ENCODE data around the gene TRIM44. TPM values are rescaled to one million over a fixed set of nuclear protein-coding genes. Genes with fewer than 3 reads are reported as not detected.

TRIM44 gene
- total RNA-seq, 1 experiment from 2014 or later = 191 TPM

- CTCF ChIA-PET = interaction anchor here (3.5 kb wide), 1 partner anchor 8 kb away, joined by 15 read pairs; no protein-coding TSS in a partner anchor
- POLR2A ChIA-PET (ENCODE audit: low non-redundant PET) = no interaction called here
- Histone ChIP-seq H3K9me3 (ENCODE audit: low read depth, low read length, poor library complexity, severe bottlenecking) (no peaks in the 10 kb centered on the region), H3K4me1 (ENCODE audit: insufficient read depth, low read length, poor library complexity, severe bottlenecking) (no peaks in the 10 kb centered on the region), H3K4me3 (ENCODE audit: low read depth, low read length, poor library complexity, severe bottlenecking) (no peak overlapping the region), H3K27me3 (replicated peaks; ENCODE audit: insufficient read depth, low read depth, low read length, poor library complexity) (no peaks in the 10 kb centered on the region), H3K27ac (ENCODE audit: low read depth, low read length, poor library complexity, severe bottlenecking) (no peak overlapping the region), H3K36me3 (ENCODE audit: insufficient read depth, low read length, poor library complexity, severe bottlenecking) (no peaks in the 10 kb centered on the region)
- BruUV-seq (replicated peaks) = no TSS peak
- intact Hi-C loops (cut with micrococcal nuclease; ENCODE audit: unreplicated experiment) = no loop called here
- DNase-seq (ENCODE audit: low spot score) = no peak
- no peak for TF ChIP-seq EZH2 (IDR thresholded peaks at IDR 0.05; ENCODE audit: borderline replicate concordance, low read depth, low read length, poor library complexity, severe bottlenecking)
- TF ChIP-seq, protein P1, sequence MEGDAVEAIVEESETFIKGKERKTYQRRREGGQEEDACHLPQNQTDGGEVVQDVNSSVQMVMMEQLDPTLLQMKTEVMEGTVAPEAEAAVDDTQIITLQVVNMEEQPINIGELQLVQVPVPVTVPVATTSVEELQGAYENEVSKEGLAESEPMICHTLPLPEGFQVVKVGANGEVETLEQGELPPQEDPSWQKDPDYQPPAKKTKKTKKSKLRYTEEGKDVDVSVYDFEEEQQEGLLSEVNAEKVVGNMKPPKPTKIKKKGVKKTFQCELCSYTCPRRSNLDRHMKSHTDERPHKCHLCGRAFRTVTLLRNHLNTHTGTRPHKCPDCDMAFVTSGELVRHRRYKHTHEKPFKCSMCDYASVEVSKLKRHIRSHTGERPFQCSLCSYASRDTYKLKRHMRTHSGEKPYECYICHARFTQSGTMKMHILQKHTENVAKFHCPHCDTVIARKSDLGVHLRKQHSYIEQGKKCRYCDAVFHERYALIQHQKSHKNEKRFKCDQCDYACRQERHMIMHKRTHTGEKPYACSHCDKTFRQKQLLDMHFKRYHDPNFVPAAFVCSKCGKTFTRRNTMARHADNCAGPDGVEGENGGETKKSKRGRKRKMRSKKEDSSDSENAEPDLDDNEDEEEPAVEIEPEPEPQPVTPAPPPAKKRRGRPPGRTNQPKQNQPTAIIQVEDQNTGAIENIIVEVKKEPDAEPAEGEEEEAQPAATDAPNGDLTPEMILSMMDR (conservative IDR thresholded peaks at IDR 0.05; ENCODE audit: low read depth, low read length) = no peak
Measured at GRCh38 chr11:35814081-35814695, 151.6 kb downstream of the TRIM44 start.

DNA sequence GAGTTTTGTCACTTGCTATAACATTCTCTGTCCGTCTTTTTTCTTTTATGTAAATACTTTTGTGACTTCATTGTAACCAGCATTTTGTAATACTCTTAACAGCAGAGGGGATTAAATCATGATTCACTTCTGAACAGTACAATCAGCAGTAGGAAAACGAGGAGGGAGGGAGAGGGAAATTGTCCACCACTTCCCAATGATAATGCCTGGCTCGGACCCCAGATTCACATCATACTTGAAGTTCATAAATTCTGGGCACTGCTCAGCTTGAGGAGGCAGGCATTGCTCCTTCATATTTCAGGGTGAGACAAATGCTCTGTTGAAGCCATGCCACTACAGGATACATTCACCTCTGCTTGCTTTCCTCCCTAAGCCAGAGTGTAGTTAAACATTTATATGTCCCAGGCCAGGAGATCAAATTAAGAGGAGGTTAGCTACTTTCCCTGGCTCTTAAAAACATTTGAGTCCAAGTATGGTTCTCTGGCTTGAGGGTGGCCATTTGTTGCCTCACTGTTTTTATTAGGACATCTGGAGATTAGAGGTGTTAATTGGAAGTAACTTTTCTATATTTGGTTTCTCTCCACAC, 152.2 kb downstream of the TRIM44 start:
- no TSS peak for BruUV-seq (replicated peaks)
- H3K27ac ChIP-seq (ENCODE audit: low read depth, low read length, poor library complexity, severe bottlenecking) = no peak overlapping the region

DNA sequence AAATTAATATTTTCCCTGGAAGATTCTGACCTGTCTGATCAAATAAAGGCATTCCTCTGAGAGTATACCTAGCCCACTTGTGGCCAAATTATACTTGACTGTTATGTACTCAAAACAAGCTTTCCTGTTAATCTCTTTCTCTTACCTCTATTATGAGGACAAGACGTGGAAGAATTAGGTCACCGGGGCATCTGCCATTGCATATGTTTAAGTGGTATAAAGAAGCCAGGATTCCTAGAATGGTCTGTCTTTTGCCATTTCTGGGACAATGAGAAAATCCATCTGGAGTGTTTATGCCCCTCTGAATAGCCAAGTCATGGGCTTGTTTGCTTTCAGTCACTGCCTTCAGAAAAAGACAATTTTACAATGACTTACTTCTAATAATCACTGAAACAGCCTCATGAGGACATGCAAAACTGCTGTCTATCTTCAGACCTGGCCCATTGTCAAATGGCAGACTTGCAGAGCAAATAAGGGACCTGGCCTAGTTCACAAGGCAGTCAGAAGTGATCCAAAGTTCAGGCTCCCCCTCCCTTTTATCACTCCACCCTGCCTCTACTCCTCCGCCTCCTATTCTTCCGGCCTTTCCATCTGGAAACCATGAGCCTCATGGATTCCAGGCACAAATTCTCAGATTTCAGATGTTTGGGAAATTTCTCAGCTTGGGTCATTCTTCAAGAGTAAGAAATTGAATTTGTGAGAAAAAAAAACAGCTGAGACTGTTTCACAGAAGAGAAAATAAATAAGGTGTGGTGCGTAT, 153.2 kb downstream of the TRIM44 start:
- ChIA-PET POLR2A (ENCODE audit: low non-redundant PET) (interaction anchor here (0.7 kb wide), 1 partner anchor 604 kb away, joined by 3 read pairs; no protein-coding TSS in a partner anchor), CTCF (no interaction called here)
- Histone ChIP-seq H3K4me3 (ENCODE audit: low read depth, low read length, poor library complexity, severe bottlenecking) (no peak overlapping the region), H3K27ac (ENCODE audit: low read depth, low read length, poor library complexity, severe bottlenecking) (no peak overlapping the region), H3K36me3 (ENCODE audit: insufficient read depth, low read length, poor library complexity, severe bottlenecking) (no peaks in the 10 kb centered on the region), H3K9me3 (ENCODE audit: low read depth, low read length, poor library complexity, severe bottlenecking) (no peaks in the 10 kb centered on the region), H3K27me3 (replicated peaks; ENCODE audit: insufficient read depth, low read depth, low read length, poor library complexity) (no peaks in the 10 kb centered on the region), H3K4me1 (ENCODE audit: insufficient read depth, low read length, poor library complexity, severe bottlenecking) (no peaks in the 10 kb centered on the region)
- DNase-seq (ENCODE audit: low spot score) = no peak
- no peak for TF ChIP-seq EZH2 (IDR thresholded peaks at IDR 0.05; ENCODE audit: borderline replicate concordance, low read depth, low read length, poor library complexity, severe bottlenecking)
- intact Hi-C loops (cut with micrococcal nuclease; ENCODE audit: unreplicated experiment) = no loop called here
- BruUV-seq (replicated peaks) = no TSS peak

More for the DNA sequence above, 152.2 kb downstream of the TRIM44 start:
- Histone ChIP-seq H3K9me3 (ENCODE audit: low read depth, low read length, poor library complexity, severe bottlenecking) (no peaks in the 10 kb centered on the region), H3K4me1 (ENCODE audit: insufficient read depth, low read length, poor library complexity, severe bottlenecking) (no peaks in the 10 kb centered on the region), H3K36me3 (ENCODE audit: insufficient read depth, low read length, poor library complexity, severe bottlenecking) (no peaks in the 10 kb centered on the region), H3K27me3 (replicated peaks; ENCODE audit: insufficient read depth, low read depth, low read length, poor library complexity) (no peaks in the 10 kb centered on the region), H3K4me3 (ENCODE audit: low read depth, low read length, poor library complexity, severe bottlenecking) (no peak overlapping the region)
- ChIA-PET POLR2A (ENCODE audit: low non-redundant PET) (no interaction called here), CTCF (no interaction called here)
- no peak for DNase-seq (ENCODE audit: low spot score)
- TF ChIP-seq EZH2 (IDR thresholded peaks at IDR 0.05; ENCODE audit: borderline replicate concordance, low read depth, low read length, poor library complexity, severe bottlenecking) = no peak
- TF ChIP-seq, protein P1 (conservative IDR thresholded peaks at IDR 0.05; ENCODE audit: low read depth, low read length) = no peak
- intact Hi-C loops (cut with micrococcal nuclease; ENCODE audit: unreplicated experiment) = no loop called here
